H9 (cell line): Measurements from ENCODE around the gene NENF. TPM values are rescaled to one million over a fixed set of nuclear protein-coding genes. Genes with fewer than 3 reads are reported as not detected.

ENCODE experiments used
- DNase-seq: peaks from one replicate; pipeline ENCODE4 v3.0.0-alpha.2; 2017
- H2AFZ ChIP-seq: one replicate; pipeline ENCODE4 v1.6.1; 2013; ENCODE audit warnings: mild to moderate bottlenecking, low read length, control low read depth, moderate library complexity
- H2AK5ac ChIP-seq: 2 replicates; pipeline ENCODE4 v1.6.1; 2013; ENCODE audit warnings: low read length, control low read depth, mixed read lengths; ENCODE audit not compliant: insufficient read length
- H2BK120ac ChIP-seq: one replicate; pipeline ENCODE4 v1.6.1; 2013; ENCODE audit warnings: low read depth, mild to moderate bottlenecking, low read length, control low read depth, inconsistent platforms; ENCODE audit not compliant: poor library complexity, severe bottlenecking
- H2BK12ac ChIP-seq: 2 replicates; pipeline ENCODE4 v1.6.1; 2013; ENCODE audit warnings: low read length, control low read depth, mixed read lengths, low read depth; ENCODE audit not compliant: insufficient read length
- H2BK15ac ChIP-seq: 2 replicates; pipeline ENCODE4 v1.6.1; 2013; ENCODE audit warnings: low read depth, low read length, control low read depth
- H2BK20ac ChIP-seq: one replicate; pipeline ENCODE4 v1.6.1; 2013; ENCODE audit warnings: low read depth, mild to moderate bottlenecking, low read length, control low read depth, inconsistent platforms; ENCODE audit not compliant: poor library complexity, severe bottlenecking
- H2BK5ac ChIP-seq: 2 replicates; pipeline ENCODE4 v1.6.1; 2013; ENCODE audit warnings: low read length, control low read depth, mixed read lengths; ENCODE audit not compliant: insufficient read length
- H3K14ac ChIP-seq: 2 replicates; pipeline ENCODE4 v1.6.1; 2013; ENCODE audit warnings: low read length, control low read depth; ENCODE audit not compliant: insufficient read depth
- H3K18ac ChIP-seq: 2 replicates; pipeline ENCODE4 v1.6.1; 2013; ENCODE audit warnings: low read depth, mild to moderate bottlenecking, mixed read lengths, low read length, control low read depth; ENCODE audit not compliant: insufficient read length
- H3K23ac ChIP-seq: 2 replicates; pipeline ENCODE4 v1.6.1; 2013; ENCODE audit warnings: low read length, control low read depth, mixed read lengths, low read depth; ENCODE audit not compliant: insufficient read length
- H3K23me2 ChIP-seq: 2 replicates; pipeline ENCODE4 v1.6.1; 2013; ENCODE audit warnings: low read depth, mild to moderate bottlenecking, mixed read lengths, low read length, control low read depth; ENCODE audit not compliant: insufficient read length, poor library complexity, severe bottlenecking
- H3K27ac ChIP-seq: 2 replicates; pipeline ENCODE4 v1.5.1; 2013; ENCODE audit warnings: low read length, control low read depth, mixed read lengths, low read depth; ENCODE audit not compliant: insufficient read length
- H3K27me3 ChIP-seq: 2 replicates; pipeline ENCODE4 v1.6.1; 2013; ENCODE audit warnings: low read length, control low read depth, inconsistent platforms; ENCODE audit not compliant: insufficient read depth
- H3K4ac ChIP-seq: 2 replicates; pipeline ENCODE4 v1.6.1; 2013; ENCODE audit warnings: low read depth, mild to moderate bottlenecking, control low read depth, inconsistent platforms, low read length, moderate library complexity
- H3K4me1 ChIP-seq: 2 replicates; pipeline ENCODE4 v1.6.1; 2013; ENCODE audit warnings: low read length, control low read depth, inconsistent platforms; ENCODE audit not compliant: insufficient read depth
- H3K4me2 ChIP-seq: 2 replicates; pipeline ENCODE4 v1.6.1; 2013; ENCODE audit warnings: low read length, control low read depth, mixed read lengths; ENCODE audit not compliant: insufficient read length, insufficient read depth
- H3K56ac ChIP-seq: 2 replicates; pipeline ENCODE4 v1.6.1; 2013; ENCODE audit warnings: low read depth, mild to moderate bottlenecking, mixed read lengths, low read length, control low read depth; ENCODE audit not compliant: insufficient read length
- H3K79me1 ChIP-seq: 2 replicates; pipeline ENCODE4 v1.6.1; 2013; ENCODE audit warnings: low read depth, mild to moderate bottlenecking, moderate library complexity, low read length, control low read depth, inconsistent platforms; ENCODE audit not compliant: insufficient read depth, poor library complexity, severe bottlenecking
- H3K79me2 ChIP-seq: 2 replicates; pipeline ENCODE4 v1.6.1; 2013; ENCODE audit warnings: low read length, control low read depth, inconsistent platforms; ENCODE audit not compliant: insufficient read depth
- H3K9ac ChIP-seq: 2 replicates; pipeline ENCODE4 v1.6.1; 2013; ENCODE audit warnings: low read length, control low read depth, mixed read lengths; ENCODE audit not compliant: insufficient read length; ENCODE audit errors: extremely low read depth
- H3K9me3 ChIP-seq: one replicate; pipeline ENCODE4 v1.6.1; 2013; ENCODE audit warnings: low read depth, low read length, inconsistent platforms; ENCODE audit not compliant: control insufficient read depth
- H3T11ph ChIP-seq: one replicate; pipeline ENCODE4 v1.6.1; 2013; ENCODE audit warnings: mild to moderate bottlenecking, low read length, control low read depth, inconsistent platforms
- H4K20me1 ChIP-seq: one replicate; pipeline ENCODE4 v1.6.1; 2013; ENCODE audit not compliant: control insufficient read depth, insufficient read length, insufficient read depth
- H4K5ac ChIP-seq: 2 replicates; pipeline ENCODE4 v1.6.1; 2013; ENCODE audit warnings: low read depth, mild to moderate bottlenecking, mixed read lengths, low read length, control low read depth; ENCODE audit not compliant: insufficient read length
- H4K8ac ChIP-seq: replicated peaks from 2 replicates; pipeline ENCODE4 v1.6.1; 2013; ENCODE audit warnings: low read length, control low read depth, mixed read lengths, low read depth; ENCODE audit not compliant: insufficient read length
- H4K91ac ChIP-seq: 2 replicates; pipeline ENCODE4 v1.6.1; 2013; ENCODE audit warnings: low read depth, mild to moderate bottlenecking, moderate library complexity, mixed read lengths, low read length, control low read depth; ENCODE audit not compliant: insufficient read length
- H3K27ac Mint-ChIP-seq, 3 experiments: 2 replicates in 2 of 3; 3 replicates in 1 of 3; pipeline ENCODE4 v1.8.0; 2020 to 2021; ENCODE audit warnings: mixed read lengths in 3 of 3, mild to moderate bottlenecking in 1 of 3, moderate library complexity in 1 of 3
- H3K27me3 Mint-ChIP-seq: 2 replicates; pipeline ENCODE4 v1.8.0; 2021; ENCODE audit warnings: low read depth, mild to moderate bottlenecking, moderate library complexity, mixed read lengths
- H3K36me3 Mint-ChIP-seq, 3 experiments: 2 replicates in 2 of 3; 3 replicates in 1 of 3; pipeline ENCODE4 v1.8.0; 2020 to 2021; ENCODE audit warnings: low read depth in 3 of 3, mixed read lengths in 3 of 3; ENCODE audit not compliant: insufficient read depth in 1 of 3
- H3K4me1 Mint-ChIP-seq, 2 experiments: 2 replicates each; pipeline ENCODE4 v1.8.0; 2020; ENCODE audit warnings: mixed read lengths in 2 of 2
- H3K4me3 Mint-ChIP-seq, 2 experiments: 2 replicates in 1 of 2; 3 replicates in 1 of 2; pipeline ENCODE4 v1.8.0; 2020 to 2021; ENCODE audit warnings: mild to moderate bottlenecking in 2 of 2, mixed read lengths in 2 of 2, moderate library complexity in 1 of 2
- H3K9me3 Mint-ChIP-seq, 2 experiments: 2 replicates in 1 of 2; 3 replicates in 1 of 2; pipeline ENCODE4 v1.8.0; 2020; ENCODE audit warnings: mild to moderate bottlenecking in 2 of 2, mixed read lengths in 2 of 2, moderate library complexity in 1 of 2
- CTCF ChIP-seq: fragments of 200-600 bp; sonication (generic); conservative IDR thresholded peaks from 3 replicates; pipeline ENCODE4 v1.8.0; 2021; ENCODE audit warnings: antibody characterized with exemption, mild to moderate bottlenecking
- WGBS: extraction: QIAGEN DNeasy Blood & Tissue Kit; methylation state at CpG from one replicate; pipeline ENCODE4 v1.1.7; 2013; ENCODE audit warnings: missing lambda C conversion rate, low lambda C conversion rate, mixed read lengths; ENCODE audit not compliant: insufficient read length; ENCODE audit errors: extremely low coverage; 5-methylcytosine and 5-hydroxymethylcytosine counted together
- total RNA-seq: library from RNA; stranded (reverse); gene quantifications from 2 replicates; pipeline ENCODE4 v1.2.1, GENCODE V29; 2021

NENF gene
- total RNA-seq, 1 experiment from 2014 or later: 28.3 TPM

- peaks cover 4 to 11% of the 10 kb centered on the region in 2 experiments; a peak in 3 of 4 replicates for H3K4me1 Mint-ChIP-seq
- Histone ChIP-seq H4K91ac (no peak overlapping the region), H2AFZ (no peak overlapping the region)
These were observed 23.2 kb downstream of the NENF start for GRCh38 chr1:212455803-212456528.

More at GRCh38 chr1:212455803-212456528, 23.2 kb downstream of the NENF start:
- peak; percentile 97 for TF ChIP-seq CTCF
- Mint-ChIP-seq H3K27ac (no peak overlapping the region), H3K27me3 (no peaks in the 10 kb centered on the region; the same call in 1 of the 2 replicates), H3K4me3 (no peak overlapping the region), H3K9me3 (peaks cover 3 to 4% of the 10 kb centered on the region in 2 experiments; a peak in 3 of 5 replicates), H3K36me3 (no peaks in the 10 kb centered on the region; a peak in 1 of 7 replicates)
- Histone ChIP-seq H3K18ac (no peak overlapping the region), H3K79me1 (no peaks in the 10 kb centered on the region), H3K27me3 (no peaks in the 10 kb centered on the region), H4K8ac (no peak overlapping the region), H3K14ac (no peak overlapping the region), H3K4ac (no peak overlapping the region), H4K5ac (no peak overlapping the region), H4K20me1 (no peaks in the 10 kb centered on the region), H2AK5ac (no peak overlapping the region), H3K56ac (no peak overlapping the region), H3K4me2 (no peak overlapping the region), H3T11ph (no peak overlapping the region), H2BK12ac (no peak overlapping the region), H2BK5ac (no peak overlapping the region), H2BK20ac (no peak overlapping the region), H3K23me2 (no peaks in the 10 kb centered on the region), H3K9me3 (no peaks in the 10 kb centered on the region), H2BK15ac (no peak overlapping the region), H2BK120ac (no peak overlapping the region), H3K23ac (no peak overlapping the region), H3K9ac (no peak overlapping the region), H3K27ac (no peak overlapping the region), H3K4me1 (no peaks in the 10 kb centered on the region), H3K79me2 (no peaks in the 10 kb centered on the region)
- WGBS: no CpG with 5 or more reads among the region's 10 CpGs
- peak; percentile 88 for DNase-seq
